HG03025 (cell line): ENCODE data around the gene ZDHHC14.

Experiments used
- ATAC-seq: cut with Tn5 transposase; IDR thresholded peaks from one replicate; pipeline ENCODE4 v1.9.1; 2021; ENCODE audit warnings: mild to moderate bottlenecking, moderate library complexity; ENCODE audit not compliant: unreplicated experiment, low FRiP score

The ZDHHC14 gene

DNA sequence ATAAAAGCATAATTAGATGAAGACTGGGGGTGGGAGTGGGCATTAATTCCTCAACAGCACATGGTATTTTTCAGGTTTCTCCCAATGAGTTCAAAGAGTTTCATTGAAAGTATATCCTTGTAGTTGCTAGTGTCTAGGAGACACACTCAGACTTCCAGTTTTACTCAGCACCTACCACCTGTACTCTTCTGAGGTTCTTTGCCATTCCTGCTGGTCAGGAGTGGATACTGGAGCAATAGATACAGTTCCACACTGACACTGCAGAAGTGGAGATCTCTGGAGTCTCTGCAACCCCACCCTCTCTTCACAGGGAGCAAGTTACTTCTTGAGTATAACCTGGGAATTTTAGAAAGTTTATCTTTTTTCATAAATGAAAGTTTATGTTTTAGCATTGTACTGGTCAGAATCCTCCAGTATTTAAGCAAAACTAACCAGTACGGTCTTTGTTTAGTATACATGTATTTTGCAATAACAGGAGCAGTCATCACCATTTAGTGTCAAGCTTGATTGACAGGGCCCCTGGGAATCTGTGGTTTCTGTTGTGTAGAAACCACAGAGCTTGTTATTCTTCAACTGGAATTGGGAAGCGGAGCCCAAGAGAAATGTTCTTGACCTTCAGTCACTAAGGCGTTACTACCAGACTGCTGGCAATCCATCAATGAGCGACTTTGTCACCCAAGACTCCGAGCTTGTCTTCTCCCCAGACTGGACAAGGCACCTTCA is 148.1 kb downstream of the ZDHHC14 start:
- ATAC-seq = no peak

DNA sequence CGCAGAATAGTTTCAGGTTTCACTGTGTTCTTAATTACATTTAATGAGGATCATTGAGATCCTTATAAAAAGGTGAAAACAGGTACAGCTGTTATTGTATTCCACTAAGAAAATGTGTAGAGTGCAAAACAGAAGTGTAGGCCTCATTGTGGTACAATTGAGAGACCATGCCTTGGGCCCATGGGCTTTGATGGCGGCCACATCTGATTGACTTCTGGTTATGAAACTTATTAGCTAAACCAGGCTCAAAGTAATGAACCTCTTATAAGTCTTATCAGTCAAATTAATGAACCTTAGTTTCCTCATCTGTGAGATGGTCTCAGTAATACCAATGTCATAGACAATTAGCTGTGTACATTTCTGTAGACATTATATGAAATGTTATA is 148.7 kb downstream of the ZDHHC14 start:
- no peak for ATAC-seq

DNA sequence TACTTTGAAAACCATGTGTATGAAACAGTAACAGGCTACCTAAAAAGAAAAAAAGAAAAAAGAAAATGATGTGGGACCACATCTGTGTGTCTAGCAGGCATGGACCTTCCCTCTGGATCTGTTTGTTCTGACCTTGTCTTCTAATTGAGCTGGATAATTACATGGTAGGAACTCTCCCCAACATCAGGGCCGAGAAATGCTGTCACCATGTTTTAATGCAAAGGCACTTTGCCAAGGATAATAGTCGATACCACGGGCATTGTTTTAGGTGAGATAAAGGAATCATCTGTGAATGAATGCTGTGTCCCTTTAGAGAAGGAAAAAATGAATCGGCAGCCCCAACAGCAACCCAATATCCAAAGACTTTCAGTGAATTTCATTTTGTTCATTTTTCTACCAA is 149.1 kb downstream of the ZDHHC14 start:
- ATAC-seq = no peak

DNA sequence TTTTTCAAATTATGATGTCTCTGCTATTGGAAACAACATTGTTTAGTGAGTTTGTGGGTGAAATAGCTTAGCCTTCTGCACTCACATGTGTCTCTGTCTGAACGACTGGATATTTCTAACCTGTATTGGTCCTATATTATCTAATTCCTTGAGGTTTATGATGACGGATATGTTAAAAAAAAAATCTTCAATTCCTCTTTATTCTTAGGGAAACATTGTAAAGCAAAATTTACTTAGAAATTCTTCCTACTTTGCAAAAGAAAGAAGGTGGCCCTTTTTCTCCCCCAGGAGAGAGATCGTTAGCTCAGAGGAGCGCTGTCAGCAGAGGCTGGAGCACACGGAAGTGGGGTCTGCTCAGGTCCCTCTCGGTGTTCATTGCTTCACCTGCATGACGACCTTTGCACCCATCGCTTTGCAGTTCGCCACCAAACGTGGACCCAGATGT is 149.8 kb downstream of the ZDHHC14 start:
- ATAC-seq = no peak

DNA sequence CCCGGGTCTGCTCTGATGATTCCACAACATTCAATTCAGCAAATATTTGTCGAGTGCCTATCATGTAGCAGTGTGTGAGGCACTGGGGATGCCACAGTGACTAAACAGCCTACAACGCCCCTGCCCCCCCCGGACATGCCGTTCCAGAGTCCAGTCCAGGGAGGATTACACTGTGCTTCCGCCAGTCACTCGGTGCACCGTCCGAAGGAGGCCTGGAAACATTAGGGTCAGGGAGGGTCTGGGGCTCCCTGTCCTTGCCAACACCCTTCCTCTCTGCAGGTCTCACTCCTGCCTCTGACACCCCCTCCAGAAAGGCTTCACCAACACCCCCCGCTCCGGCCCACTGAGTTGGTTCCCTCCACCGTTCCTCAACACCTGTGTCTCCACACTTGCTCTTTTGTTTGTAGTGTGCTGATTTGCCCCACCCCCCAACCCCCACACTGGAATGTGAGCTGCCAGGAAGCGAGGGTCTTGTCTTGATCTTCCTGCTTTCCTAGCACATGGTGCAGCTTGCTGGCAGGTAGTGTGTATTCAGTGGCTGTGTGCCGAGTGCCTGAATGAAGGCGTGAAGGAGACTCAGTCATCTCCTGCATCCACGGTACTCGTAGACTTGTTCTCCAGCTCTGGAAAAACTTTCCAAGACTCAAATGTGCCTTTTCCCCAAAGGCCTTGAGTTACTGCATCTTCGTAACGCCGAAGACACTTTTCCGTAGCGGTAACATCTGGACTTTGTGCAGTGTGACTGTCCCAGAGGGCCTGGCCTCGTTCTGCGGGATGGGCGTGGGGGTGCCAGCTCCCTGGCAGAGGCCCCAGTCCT is 150.4 kb downstream of the ZDHHC14 start:
- no peak for ATAC-seq

DNA sequence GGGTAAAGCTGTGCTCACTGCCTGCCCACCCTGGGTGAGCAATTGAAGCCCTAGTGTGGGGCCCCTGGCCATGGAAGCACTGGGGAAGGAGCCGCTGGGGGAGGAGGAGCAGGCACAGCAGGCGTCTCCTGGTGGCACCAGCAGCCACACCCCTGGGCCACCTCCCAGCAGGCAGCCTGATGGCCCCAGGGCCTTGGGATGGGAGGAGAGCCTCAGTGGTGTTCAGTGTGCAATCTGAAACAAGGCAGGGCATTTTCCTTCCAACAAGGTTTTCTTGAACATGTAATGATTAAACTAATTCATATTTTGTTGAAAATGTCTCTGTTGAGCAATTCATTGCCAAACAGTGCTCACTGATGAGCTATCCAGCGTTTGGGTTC is 151.0 kb downstream of the ZDHHC14 start:
- ATAC-seq = no peak

DNA sequence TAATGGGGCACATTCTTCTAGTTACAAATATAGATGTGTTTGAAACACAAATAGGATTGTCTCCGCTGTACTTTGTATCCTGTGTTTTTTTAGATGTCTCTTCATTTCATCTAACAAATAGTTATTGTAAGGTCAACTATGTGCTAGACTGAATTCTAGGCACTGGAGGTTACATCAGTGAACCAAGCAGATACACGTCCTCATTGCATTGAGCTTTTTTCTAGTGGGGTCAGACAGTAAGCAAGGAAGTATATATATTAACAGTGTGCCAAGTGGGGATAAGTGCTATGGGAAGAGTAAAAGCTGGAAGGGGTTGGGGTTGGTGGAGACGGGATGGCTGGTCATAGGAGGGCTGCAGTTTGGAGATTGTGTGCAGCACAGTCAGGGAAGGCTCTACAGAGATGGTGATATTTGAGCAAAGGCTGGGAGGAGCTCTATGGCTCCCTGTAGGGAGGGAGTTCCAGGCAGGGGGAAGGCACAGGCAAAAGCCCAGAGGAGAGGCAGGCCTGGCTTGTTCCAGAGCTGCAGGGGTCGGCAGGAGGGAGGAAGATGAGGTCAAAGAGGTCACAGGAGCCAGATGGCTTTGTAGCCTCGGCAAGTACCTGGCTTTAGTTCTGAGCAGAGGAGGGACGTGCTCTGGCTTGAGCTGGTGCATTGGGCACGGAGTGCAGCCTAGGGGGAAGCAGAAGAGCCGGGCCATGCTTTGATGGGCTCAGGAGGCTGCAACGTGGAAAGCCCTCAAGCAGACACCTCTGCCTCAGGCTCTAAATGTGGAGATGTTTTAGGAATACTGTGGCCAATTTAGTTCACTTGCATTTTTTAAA is 152.3 kb downstream of the ZDHHC14 start:
- ATAC-seq = no peak

DNA sequence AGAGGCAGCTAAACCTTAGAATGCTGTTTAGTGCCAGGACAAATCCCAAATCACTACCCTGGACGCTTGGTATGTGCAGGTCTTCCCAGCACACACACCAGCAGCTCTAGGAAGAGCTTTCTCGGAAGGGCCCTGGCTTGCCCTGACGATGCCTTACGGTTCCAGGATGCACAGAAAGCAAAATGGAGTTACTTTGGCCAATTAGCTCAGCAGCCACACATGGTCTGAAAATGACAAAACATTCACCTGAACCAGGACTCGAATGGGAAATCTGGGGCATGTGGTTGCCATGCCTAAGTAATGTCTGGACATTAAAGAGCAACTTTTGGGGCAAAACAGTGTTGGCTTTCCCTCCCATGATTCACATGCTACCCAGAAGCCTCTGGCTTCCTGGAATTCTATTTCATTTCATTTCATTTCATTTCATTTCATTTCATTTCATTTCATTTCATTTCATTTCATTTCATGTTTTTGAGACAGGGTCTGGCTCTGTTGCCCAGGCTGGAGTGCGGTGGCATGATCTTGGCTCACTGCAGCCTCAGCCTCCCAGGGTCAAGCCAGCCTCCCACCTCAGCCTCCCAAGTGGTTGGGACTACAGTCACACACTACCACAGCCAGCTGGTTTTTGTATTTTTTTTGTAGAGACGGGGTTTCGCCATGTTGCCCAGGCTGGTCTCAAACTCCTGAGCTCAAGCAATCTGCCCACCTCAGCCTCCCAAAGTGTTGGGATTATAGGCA is 153.3 kb downstream of the ZDHHC14 start:
- no peak for ATAC-seq

DNA sequence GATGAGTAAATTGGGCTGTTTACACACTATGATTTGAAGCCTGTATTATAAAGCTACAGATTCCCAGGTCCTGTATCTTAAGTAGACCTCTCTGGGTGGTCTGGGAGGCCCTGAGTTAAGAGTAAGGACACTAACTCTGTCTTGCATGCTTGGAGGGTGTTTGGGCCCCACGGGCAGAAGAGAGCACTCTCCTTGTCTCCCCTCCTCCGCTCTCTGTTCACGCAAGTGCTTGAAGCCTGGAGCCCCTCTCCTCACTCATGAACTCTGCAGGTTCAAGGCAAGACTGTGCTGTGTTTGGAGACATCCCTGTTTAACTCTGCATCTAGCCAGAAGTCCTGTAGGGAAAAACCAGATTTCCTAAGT is 154.0 kb downstream of the ZDHHC14 start:
- ATAC-seq = no peak

DNA sequence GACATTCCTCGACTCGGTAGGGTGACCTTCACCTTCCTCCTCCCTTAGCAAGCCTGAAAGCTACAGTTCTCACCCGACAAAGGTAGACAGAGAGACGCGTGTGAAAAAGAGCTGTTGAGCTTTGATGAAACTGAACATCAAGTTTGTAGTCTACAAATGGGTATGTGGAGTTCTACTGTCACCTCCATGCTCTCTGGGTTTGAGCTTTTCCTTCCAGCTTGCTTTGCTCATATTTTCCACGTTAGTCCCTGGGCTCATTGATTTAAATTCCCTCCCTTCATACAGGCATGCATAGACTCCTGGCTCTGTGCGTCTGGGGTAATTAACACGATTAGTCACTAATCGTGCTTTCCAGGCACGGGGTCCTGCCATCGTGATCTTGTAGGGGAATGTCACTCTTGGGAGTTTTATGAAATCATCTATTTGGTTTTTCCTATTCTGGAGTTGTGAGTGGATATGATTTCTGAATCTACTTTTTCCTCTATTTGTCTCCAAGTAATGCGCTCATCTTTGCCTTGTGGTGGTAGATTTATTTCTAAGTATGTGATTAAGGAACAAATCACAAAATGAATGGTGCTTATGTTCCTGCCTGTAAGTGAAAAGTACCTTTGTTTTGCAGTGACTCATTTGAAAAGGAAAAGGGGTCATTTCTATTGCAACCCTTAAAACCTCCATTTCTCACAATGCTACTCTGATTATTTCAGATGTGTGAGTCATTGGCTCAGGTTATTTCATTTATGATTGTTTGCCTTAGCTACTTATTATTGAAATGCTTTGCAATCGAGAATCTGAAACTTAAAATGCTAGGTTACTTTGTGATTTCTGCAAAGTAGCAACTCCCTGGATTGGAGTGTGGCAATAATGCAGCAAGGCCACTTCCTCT is 154.6 kb downstream of the ZDHHC14 start:
- no peak for ATAC-seq

DNA sequence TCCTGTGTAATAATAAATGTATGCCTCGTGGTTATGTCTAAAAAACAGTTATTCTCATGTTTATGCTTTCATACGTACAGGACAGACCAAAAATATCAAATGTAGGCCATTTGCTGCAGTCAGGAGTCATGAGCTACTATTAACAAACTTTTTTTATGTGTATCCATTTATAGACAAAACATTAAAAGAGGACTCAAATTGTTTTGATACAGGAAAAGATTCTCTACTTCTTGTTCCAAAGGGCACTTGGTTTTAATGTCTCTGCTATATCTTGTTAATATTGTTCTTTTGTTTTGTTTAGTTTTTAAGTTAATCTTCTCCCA is 155.2 kb downstream of the ZDHHC14 start:
- no peak for ATAC-seq

DNA sequence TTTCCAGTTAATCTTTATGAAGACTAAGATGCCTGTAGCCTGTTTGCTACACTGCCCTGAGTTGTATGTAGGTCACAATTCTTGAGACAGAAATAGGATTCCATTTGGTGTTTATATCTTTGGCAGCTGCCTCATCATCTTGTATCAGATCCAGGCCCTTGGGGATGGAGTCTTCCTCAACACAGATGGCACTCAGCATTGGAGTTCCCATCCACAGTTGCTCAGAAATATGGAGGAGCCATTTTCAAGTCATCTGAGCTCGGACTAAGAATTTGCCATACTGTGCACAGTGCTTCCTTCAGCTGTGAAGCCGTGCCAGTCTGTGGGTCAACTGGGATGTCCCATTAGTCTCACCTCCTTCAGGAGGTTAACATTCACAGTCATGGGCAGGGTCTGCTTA is 156.6 kb downstream of the ZDHHC14 start:
- no peak for ATAC-seq

DNA sequence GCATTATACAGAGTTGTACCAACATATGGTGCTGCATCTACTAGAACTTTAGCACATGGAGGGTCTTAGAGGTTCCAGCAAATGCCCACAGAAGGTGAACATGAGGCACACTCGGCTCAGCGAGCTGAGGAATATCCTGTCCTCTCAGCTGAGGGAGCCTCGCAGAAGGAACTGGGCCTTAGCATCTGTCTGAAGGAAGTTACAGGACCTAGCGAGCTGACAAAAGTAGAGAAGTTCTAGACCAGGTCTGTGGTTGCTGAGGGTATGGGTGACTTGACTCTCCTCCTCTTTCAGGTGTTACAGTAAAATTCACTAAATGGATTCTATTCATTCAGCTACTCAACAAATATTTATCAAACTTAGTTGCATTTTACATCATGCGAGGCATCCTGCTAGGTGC is 157.2 kb downstream of the ZDHHC14 start:
- ATAC-seq = no peak

DNA sequence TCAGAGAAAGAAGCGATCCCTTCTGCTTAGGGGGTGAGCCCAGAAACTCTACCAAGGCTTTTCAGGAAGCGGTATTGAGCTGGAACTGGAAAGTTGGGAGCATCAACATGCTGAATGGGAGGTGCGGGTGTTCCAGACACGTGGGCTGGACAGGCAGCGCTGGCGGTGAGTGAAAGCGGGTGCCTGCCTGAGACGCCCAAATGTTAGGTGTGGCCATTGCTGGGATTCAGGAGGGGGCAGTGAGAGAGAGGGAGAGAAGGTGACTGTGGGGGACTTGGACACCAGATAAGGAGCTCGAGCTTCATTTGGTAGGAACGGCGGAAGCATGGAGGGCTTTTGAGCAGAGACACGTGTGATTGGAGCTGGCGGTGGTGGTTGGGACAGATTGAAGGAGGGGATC is 157.7 kb downstream of the ZDHHC14 start:
- no peak for ATAC-seq

DNA sequence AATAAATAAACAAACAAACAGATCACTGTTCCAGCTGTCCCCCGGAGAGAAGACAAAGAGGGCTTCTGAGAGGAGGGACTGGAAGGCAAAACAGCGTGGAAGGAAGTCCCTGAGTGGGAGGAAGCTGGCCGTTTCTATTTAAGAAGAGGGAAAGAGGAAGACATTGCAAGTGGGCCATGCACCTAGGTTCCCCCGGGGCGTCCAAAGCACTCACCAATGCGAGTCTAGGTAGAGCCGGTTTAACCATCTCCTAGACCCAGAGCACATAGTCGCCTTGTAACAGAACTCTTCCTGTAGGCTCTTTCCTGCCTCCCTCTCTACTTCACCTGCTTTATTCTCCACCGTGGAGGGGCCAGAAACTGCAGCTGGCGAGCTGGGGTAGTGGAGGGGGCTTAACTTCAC is 158.4 kb downstream of the ZDHHC14 start:
- ATAC-seq = no peak

DNA sequence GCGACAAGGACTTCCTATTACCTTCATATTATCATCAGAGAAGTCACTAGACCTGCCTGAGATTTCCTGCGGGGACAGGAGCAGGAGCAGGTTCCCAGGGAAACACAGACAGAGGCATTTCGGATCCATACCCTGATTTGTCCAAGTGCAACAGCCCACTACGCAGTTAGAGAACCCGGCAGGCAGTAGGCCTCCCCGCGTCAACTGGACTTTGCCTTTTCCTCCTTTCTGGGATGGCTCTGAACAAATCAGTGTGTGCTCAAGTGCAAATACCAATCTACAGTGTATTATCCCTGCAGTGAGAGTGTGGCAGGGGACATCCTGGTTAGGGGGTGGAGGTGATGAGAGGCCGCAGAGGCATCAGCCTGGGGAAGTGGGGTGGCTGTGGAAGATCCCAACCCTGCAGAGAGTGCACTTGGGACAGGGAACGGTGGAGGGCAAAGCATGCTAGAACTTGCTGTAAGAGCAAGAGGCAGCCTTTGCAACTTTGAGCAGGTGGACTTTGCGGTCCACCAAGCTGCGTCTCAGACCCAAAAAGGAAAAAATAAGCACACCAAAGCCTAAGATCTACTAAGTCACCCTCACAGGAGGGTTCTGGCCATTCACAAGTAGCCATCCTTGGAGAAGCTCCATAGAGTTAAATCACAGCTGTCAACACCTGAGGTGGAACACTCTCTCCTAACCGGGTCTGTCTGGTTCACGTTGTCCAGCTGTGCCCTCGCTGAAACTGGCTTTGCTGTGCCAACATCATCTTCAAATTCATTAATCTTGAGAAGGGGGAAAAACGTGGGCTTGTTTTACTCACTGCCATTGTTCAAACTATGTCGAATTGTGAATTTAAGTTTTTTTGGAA is 159.1 kb downstream of the ZDHHC14 start:
- no peak for ATAC-seq

DNA sequence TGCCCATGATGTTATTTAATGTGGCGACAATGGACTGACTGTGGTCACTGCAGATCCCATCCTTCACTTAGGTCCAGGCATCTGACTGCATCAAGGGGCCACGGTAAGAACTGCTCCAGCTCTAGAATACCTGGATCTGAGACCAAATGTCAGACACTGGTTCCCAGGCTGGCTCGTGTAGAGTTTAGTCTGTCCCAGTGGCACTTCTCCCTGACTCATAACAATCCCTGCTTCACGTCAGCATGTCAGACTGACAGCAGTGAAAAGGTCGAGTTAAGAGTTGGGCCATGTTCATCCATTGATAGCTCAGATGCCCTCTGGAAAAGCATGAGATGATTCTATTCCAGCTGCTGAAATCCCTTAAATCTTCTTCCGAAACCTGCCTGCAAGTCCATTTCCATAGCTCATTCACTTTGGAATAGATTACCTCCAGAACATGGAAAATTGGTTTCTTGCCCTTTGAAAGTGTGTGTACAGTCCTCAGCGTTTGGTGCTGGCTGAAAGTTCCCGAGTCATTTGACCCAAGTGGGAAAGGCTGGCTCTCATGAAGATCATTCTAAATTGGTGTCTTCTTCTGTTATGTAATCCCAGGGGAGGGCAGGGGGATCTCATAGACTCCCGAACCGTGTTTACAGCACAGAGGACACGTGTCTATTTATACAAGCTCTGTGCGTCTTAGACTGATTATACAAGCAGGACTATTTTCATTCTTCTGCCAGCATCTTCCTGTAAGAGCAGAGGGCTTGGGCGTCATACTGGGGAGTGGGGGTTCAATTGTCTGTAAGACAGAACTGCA is 160.8 kb downstream of the ZDHHC14 start:
- no peak for ATAC-seq
